Stimulated activated CD8-positive, alpha-beta memory T cell treated with anti-CD3 and anti-CD28 coated beads, Interleukin-7, amount 100 ng/mL, for 4 hours (primary cell): Measurements from ENCODE around the gene WIPF2.
"Not testable (repeated sequence)": the region's sequence is repeated elsewhere in the genome, so short reads cannot be mapped to it uniquely, and the experiment has no call there.

Experiments used
- DNase-seq, 2 donors: peaks; one replicate each; pipeline ENCODE4 v3.0.0-alpha.2; 2020; ENCODE audit warnings: low read depth in 2 of 2

WIPF2 gene

DNA sequence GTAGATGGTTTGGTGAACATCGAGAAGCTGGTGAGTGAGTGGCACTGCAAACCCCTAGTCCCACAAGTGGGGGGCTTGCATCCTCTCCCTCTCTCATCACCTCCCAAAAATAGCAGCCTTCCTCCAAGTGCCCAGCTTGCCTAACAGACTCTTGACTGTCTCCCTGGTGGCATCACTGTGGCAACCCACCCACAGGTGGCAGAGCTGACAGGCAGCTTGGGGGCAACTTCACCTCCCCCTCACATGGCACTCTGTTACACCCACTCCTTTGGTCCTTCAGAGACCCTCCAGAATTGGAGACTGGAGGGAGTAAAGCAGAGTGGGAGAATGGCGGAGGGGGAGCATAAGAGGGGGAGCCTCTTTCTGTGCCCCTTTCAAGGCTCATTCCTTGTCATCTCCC, 26.1 kb upstream of the WIPF2 start:
- DNase-seq, result no peak

DNA sequence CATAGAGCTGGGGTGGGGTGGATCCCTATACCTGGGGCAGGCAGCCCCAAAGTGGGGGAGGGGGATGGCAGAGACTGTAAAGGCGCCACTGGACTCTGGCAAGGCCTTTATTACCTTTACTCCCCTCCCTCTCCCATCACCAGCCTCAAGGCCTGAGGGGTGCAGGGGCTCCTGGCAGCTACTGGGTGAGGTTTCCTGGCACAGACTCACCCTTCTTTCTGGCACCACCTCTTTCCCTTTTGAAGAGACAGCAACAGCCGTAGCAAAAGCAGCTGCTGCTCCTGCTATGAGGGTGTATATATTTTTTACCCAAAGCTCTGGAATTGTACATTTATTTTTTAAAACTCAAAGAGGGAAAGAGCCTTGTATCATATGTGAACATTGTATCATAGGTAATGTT, 24.3 kb upstream of the WIPF2 start:
- DNase-seq, result no peak

DNA sequence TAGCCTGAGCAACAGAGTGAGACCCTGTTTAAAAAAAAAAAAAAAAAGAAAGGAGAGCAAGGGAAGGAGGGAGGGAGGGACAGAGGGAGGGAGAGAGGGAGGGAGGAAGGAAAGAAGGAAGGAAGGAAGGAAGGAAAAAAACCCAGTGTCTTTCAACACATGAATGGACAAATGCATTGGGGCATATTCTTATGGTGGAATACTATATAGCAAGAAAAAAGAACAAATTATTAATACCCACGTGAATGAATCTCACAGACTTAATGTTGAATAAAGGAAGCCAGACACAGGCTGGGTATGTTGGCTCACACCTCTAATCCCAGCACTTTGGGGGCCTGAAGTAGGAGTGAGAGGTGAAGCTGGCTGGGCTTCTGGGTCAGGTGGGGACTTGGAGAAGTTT, 21.6 kb upstream of the WIPF2 start:
- DNase-seq, result no peak

DNA sequence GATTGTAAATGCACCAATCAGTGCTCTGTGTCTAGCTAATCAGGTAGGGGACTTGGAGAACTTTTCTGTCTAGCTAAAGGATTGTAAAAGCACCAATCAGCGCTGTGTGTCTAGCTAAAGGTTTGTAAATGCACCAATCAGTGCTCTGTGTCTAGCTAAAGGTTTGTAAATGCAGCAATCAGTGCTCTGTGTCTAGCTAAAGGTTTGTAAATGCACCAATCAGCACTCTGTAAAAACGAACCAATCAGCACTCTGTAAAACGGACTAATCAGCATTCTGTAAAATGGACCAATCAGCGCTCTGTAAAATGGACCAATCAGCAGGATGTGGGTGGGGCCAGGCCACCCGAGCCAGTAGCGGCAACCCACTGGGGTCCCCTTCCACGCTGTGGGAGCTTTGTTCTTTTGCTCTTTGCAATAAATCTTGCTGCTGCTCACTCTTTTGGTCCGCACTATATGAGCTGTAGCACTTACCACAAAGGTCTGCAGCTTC, 21.1 kb upstream of the WIPF2 start:
- not testable (repeated sequence) for DNase-seq

DNA sequence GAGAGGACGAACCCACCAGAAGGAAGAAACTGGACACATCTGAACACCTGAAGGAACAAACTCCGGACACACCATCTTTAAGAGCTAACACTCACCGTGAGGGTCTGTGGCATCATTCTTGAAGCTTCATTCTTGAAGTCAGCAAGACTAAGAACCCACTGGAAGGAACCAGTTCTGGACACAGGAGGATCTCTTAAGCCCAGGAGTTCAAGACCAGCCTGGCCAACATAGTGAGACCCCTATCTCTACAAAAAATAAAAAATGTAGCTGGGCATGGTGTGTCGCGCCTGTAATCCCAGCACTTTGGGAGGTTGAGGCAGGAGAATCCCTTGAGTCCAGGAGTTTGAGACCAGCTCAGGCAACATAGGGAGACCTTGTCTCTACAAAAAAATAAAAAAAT, 20.5 kb upstream of the WIPF2 start:
- no peak for DNase-seq

DNA sequence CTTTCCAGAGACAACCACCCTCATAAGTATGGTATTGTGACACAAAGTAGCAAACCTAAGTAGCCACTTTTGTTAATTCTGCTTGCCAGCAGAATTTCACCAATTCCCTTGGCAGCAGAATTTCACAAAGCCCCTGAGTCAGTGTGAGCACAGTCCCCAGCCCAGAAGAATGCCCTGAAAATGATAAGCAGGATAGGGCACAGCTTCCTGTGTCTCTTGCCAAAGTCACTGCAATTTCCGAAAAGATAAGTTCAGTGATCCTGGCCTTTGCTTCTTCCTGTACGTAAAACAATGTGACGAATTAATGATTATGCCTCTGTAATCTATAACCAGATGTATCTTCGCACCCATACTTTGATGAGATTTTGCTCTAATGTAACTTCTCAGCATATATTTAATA, 16.0 kb upstream of the WIPF2 start:
- DNase-seq, result no peak

DNA sequence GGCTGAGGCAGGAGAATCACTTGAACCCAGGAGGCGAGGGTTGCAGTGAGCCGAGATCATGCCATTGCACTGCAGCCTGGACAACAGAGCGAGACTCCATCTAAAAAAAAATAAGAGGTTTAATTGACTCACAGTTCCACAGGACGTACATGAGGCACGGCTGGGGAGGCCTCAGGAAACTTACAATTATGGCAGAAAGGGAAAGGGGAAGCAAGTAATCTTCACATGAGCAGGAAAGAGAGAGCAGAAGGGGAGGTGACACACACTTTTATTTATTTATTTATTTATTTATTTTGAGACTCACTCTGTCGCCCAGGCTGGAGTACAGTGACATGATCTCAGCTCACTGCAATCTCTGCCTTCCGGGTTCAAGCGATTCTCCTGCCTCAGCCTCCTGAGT, 12.9 kb upstream of the WIPF2 start:
- DNase-seq, result not testable (repeated sequence)

DNA sequence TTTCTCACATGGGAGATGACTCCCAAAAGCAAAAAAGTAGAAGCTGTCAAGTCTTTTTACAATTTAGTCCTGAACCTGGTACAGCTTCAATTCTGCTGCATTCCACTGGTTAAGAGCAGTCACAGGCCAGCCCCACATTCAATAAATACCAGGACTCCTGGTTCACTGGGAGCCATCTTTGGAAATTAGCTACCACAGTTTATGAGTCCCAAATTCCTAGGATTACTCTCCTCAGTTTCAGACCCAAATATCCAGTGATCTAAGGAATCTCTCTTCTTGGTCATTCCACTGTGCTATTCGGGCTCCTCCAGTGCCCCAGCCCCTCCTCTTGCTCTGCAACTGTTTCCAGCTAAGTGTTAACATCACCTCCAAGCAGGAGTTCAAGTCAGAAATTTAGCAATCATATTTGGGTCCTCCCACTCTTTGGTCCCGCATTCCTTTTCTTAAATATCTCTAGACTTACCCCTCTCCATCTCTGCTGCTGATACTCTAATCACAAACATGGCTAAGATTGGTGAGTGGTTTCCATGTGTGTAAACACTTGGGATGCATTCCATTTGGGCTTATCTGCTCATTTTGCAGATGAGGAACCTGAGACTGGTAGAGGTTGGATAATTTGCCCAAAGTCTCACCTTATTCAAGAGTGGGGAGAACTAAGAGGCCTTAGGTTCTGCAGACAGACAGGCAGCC, 9.6 kb upstream of the WIPF2 start:
- no peak for DNase-seq

DNA sequence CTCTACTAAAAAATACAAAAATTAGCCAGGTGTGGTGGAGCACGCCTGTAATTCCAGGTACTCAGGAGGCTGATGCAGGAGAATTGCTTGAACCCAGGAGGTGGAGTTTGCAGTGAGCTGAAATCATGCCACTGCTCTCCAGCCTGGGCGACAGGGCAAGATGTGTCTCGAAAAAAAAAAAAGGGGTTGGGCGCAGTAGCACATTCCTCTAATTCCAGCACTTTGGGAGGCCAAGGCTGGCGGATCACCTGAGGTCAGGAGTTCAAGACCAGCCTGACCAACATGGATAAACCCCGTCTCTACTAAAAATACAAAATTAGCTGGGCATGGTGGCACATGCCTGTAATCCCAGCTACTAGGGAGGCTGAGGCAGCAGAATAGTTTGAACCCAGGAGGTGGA, 5.2 kb upstream of the WIPF2 start:
- not testable (repeated sequence) for DNase-seq

DNA sequence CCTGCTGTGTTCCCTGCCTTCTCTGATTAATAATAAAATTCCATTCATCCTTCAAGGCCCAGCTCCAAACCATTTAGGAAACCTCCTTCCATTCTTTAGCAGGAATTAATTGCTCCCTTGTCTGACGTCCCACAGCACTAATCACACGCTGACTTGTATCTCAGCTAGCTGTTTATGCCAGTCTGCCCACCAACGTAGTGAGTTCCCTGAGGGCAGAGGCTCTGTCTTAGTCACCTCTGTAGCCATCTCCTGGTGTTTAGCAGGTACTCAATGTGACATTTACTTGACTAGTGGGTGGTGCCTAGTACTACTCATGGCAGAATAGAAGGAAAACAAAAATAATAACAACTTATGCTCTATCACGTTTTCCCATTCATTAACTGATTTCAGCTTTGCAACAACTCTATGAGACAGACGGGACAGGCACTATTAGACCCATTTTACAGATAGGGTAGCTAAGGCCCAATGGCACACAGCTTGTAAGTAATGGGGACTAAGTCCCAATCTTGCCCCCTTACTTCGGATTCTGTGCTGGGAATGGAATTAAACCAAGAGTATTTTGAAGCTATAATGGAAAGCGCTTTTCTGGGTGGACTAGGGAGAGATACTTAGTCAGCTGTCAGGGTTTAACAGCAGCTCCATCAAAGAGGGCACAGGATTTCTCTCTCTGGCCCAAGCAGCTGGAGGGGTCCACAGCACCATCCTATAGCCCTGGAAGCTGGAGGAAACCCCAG, 931 bp upstream of the WIPF2 start:
- no peak for DNase-seq

DNA sequence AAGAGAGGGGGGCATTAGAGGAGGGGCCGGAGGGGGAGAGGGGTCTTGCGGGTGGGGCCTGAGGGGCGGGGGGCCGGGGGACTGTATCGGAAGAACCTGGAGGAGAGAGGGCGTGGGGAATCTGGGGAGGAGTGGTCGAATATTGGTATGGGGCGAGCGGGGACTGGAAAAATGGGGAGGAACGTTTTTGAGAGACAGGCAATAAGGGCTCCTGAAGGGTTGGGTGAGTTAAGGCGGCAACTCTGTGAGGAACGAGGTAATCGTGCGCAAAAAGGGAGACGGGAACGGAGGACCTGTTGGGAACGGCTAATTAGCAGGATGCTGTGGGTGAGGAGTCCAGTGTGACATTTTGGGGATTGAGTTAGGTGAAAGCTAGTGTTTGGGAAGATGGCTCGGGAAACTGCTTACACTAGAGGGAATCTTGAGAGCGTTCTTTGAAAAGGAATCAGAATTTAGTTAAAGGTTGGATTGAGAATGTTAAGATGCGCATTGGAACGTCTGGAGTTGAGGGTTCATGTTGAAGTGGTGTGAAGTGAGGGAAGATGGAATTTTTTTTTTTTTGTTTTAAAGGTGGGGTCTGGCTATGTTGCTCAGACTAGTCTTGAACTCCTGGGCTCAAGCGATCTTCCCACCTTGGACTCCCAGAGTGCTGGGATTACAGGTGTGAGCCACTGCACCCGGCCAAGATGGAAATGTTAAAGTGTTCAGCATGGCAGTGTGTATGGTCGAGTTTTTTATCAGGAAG, 662 bp downstream of the WIPF2 start:
- no peak for DNase-seq

DNA sequence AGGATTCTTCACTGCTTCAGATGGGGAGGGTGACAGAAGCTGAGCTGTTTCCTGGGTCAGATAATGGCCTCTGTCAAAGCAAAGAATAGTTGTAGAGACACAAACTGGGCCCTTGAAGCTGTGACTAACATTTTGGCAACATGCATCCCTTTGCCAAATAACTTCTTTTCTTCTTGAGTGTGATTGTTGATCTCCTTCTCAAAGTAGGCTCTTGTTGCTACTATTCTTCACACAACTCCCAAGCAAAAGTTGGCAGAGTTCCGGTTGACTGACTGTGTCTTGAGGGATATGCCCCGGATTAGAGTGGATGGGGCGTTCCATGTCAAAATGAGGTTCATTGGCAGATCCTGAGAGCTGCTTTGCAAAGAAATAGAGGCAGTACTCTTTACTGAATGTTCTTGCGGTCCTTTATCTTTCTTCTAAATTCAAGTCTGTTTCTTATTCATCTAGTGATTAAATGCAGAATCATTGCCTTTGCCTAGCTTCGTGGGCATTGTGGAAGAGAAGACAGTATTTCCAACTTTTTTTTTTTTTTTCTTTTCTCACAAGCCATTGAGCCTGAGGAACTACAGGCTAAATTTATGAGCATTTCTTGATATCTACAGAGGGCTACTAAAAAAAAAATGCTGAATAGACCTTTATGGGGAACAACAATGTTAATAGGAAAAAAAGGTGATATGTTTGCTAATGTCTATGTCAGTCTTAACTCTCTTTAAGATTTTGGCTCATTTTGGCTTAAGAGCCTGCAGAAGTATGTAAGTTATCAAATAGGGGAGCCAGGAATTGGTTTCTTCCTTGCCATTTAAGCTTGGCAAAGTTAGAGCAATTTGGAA, 5.8 kb downstream of the WIPF2 start:
- DNase-seq, result no peak

DNA sequence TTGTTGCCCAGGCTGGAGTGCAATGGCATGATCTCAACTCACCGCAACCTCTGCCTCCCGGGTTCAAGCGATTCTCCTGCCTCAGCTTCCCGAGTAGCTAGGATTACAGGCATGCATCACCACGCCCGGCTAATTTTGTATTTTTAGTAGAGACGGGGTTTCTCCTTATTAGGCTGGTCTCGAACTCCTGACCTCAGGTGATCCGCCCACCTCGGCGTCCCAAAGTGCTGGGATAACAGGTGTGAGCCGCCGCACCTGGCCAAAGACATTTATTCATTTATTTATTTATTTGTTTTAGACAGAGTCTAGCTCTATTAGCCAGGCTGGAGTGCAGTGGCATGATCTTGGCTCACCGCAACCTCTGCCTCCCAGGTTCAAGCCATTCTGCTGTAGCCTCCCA, 10.0 kb downstream of the WIPF2 start:
- DNase-seq, result not testable (repeated sequence)

DNA sequence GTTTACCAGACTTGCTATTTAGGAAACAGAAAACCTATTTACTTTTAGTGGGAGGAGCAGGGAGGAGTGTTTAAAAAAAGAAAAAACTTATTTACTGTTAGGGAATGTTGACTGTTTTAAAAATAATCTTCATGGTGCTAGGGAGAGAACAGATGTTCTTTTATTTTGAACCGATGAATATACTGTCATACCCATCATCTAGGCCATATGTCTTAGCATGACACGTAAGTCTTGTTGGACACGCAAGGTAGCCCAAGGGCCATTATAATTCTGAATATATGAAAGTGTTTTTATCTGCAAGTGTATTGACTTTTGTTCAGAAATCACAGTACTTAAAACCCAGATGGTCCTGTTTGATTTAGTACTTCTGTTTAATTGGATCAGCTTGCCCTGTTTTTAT, 11.6 kb downstream of the WIPF2 start:
- DNase-seq, result no peak

DNA sequence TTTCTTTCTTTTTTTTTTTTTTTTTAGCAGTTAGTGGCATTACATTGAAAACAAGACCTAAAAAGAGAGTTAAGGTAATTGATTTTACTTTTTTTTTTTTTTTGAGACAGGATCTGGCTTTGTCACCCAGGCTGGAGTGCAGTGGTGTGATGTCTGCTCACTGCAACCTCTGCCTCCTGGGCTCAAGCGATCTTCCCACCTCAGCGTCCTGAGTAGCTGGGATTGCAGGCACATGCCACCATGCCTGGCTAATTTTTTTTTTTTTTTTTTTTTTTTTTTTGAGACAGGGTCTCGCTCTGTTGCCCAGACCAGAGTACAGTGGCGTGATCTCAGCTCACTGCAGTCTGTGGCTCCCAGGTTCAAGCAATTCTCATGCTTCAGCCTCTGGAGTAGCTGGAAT, 12.8 kb downstream of the WIPF2 start:
- not testable (repeated sequence) for DNase-seq

DNA sequence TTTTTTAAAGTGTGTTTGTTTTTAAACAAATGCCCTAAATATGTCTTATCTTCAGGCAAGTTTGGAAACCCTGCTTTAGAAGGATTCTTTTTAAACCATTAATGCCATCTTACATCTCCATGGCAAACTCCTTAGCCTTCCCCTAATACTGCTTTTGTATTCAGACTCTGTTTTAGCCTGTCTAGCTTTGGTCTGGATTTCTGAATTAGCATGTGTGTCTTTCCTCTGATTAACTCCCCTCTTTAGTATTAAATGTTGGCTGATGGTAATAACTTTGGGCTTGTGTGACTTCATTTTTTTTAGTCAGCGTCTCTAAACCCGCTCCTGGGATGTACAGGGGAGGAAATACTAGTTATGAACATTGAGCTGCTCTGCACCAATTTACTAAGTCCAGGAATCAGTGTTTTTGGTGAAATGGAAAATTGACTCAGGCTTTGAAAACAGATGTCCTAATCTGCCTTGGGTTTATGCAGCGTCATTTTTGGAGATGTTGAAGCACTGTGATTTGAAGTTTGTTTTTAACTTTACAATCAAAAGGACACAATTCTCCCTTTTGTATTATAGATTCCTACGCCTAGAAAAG, 22.2 kb downstream of the WIPF2 start:
- DNase-seq, result no peak

DNA sequence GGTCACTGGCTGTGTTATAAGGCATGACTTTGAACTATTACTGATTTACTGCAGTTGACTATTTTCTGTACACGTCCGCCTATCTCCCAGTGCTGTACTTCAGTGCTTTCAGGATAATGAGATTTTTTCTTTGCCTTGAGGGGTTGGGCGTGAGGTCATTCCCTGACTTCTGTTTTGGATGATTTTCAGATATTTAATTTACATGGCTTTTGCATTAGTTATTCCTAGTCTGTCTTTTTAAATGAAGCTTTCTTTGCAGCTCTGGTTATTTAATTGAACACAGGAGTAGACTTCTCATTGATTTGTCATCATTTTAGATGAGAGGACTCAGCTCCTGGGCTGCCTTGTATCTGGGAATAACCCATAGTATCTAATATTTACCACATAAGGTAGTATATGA, 23.7 kb downstream of the WIPF2 start:
- DNase-seq, result no peak

DNA sequence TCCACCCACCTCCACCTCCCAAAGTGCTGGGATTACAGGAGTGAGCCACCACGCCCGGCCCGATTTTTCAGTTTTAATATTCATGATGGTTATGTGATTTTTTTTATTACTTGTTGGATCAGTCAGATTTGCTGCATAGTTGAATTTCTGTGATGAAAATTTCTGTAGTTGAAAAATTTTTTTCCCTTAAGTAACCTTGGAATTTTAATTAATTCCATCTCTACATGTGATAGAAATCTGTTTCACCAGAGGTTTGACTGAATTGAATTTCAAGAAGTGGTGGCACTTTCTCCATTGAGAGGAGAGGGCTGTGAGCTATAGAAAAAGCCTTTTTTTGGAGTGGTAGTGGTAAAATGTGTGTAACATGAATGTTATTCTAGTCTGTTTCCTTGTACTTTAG, 24.7 kb downstream of the WIPF2 start:
- no peak for DNase-seq

DNA sequence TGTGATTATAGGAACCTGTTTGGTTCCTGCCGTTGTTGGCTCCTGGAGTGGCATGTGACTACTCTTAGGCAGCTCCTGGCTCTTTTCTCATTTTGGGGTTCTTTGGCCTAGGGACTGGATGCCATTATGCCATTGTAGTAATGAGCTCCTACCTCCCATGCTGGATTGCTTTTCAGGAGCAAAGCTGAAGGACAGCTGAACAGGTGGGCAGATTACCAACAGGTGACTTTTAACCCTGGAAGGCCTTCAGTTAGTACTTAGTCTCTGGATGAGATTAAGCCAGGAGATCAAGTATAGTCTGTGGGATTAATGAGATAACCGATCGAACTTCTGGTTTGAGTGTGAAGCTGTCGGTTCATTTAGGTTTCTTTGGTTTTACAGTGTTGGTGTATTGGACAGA, 25.2 kb downstream of the WIPF2 start:
- DNase-seq, result no peak

DNA sequence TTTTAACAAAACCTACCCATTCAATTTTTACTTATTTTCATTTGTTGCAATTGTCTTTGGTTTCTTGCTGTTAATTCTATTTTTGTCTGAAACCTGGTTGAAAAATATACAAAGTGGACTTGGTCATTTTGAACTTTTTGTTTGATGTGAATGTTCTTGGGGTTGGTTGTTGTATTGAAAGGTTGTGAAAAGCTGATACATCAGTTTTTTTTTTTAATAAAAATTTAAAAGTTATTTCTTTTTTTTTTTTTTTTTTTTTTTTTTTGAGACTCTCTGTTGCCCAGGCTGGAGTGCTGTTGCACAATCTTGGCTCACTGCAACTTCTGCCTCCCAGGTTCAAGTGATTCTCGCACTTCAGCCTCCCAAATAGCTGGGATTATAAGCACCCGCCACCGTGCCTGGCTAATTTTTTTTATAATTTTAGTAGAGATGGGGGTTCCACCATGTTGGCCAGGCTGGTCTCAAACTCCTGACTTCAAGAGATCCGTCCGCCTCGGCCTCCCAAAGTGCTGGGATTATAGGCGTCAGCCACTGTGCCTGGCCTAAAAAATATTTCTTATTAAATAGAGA, 28.9 kb downstream of the WIPF2 start:
- no peak for DNase-seq

DNA sequence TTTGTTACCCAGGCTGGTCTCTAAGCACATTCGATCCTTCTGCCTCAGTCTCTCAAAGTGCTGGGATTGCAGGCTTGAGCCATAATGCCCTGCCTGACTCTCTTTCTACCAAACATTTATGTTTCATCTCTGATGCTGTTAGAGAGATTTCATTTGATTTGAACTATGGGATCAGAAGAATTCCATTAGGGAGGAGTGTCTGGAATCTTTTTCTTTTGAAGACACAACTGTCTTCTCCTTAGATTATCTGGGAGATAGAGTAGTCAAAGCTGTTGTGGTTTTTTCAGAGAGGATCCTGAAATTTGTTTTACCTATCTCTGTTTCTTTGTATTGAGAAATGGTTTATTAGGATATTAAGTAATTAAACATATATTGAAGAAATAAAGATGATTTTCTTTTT, 29.4 kb downstream of the WIPF2 start:
- DNase-seq, result no peak
